Measurements from ENCODE around the gene ABHD2. TPM values are rescaled to one million over a fixed set of nuclear protein-coding genes. Genes with fewer than 3 reads are reported as not detected.

Gene ABHD2
- polyA plus RNA-seq, 1 experiment, result 69.6 TPM

GRCh38 chr15:89105147-89105546 lies 16.9 kb downstream of the ABHD2 start:
- ChIA-PET CTCF (interaction anchor here (0.7 to 6.0 kb wide), 9 partner anchors 7 to 73 kb away, joined by 3 to 22 read pairs (median 3); partner anchors contain the start of gene ABHD2), POLR2A (no interaction called here)
- H3K4me3 ChIP-seq (ENCODE audit: low read depth, low read length), result no peak overlapping the region
- H3K27me3 ChIP-seq (ENCODE audit: control insufficient read depth, insufficient read depth, low read length), result no peaks in the 10 kb centered on the region
- peak; percentile 97 for DNase-seq (ENCODE audit: low read depth)
- H3K36me3 ChIP-seq (ENCODE audit: control insufficient read depth, insufficient read depth, low read length), result no peaks in the 10 kb centered on the region
- TF ChIP-seq CTCF (IDR thresholded peaks at IDR 0.05; ENCODE audit: insufficient read depth, low read depth, low read length), result no peak

- POLR2A ChIA-PET, result no interaction called here
- no peak for DNase-seq (ENCODE audit: low read depth)
- no peaks in the 10 kb centered on the region for H3K36me3 ChIP-seq (ENCODE audit: control insufficient read depth, insufficient read depth, low read length)
- H3K4me3 ChIP-seq (ENCODE audit: low read depth, low read length), result no peak overlapping the region
- CTCF ChIA-PET, result interaction anchor here (1.2 to 6.0 kb wide), 2 partner anchors 20 to 49 kb away, joined by 3 to 22 read pairs; no protein-coding TSS in a partner anchor
- H3K27me3 ChIP-seq (ENCODE audit: control insufficient read depth, insufficient read depth, low read length), result no peaks in the 10 kb centered on the region
- TF ChIP-seq CTCF (IDR thresholded peaks at IDR 0.05; ENCODE audit: insufficient read depth, low read depth, low read length), result no peak
Observed at GRCh38 chr15:89106200-89106599, 17.9 kb downstream of the ABHD2 start.

GRCh38 chr15:89107984-89108383 lies 19.7 kb downstream of the ABHD2 start:
- no peaks in the 10 kb centered on the region for H3K27me3 ChIP-seq (ENCODE audit: control insufficient read depth, insufficient read depth, low read length)
- no peaks in the 10 kb centered on the region for H3K36me3 ChIP-seq (ENCODE audit: control insufficient read depth, insufficient read depth, low read length)
- DNase-seq (ENCODE audit: low read depth), result no peak
- CTCF ChIA-PET, result interaction anchor here (1.1 to 2.3 kb wide), 2 partner anchors 9 to 14 kb away, joined by 3 to 10 read pairs; no protein-coding TSS in a partner anchor
- POLR2A ChIA-PET, result no interaction called here
- H3K4me3 ChIP-seq (ENCODE audit: low read depth, low read length), result no peak overlapping the region
- no peak for TF ChIP-seq CTCF (IDR thresholded peaks at IDR 0.05; ENCODE audit: insufficient read depth, low read depth, low read length)

GRCh38 chr15:89108835-89109234 lies 20.6 kb downstream of the ABHD2 start:
- ChIA-PET CTCF (interaction anchor here (0.7 to 2.3 kb wide), 2 partner anchors 9 to 69 kb away, joined by 3 to 10 read pairs; no protein-coding TSS in a partner anchor), POLR2A (no interaction called here)
- Histone ChIP-seq H3K36me3 (ENCODE audit: control insufficient read depth, insufficient read depth, low read length) (no peaks in the 10 kb centered on the region), H3K4me3 (ENCODE audit: low read depth, low read length) (no peak overlapping the region), H3K27me3 (ENCODE audit: control insufficient read depth, insufficient read depth, low read length) (no peaks in the 10 kb centered on the region)
- no peak for DNase-seq (ENCODE audit: low read depth)
- TF ChIP-seq CTCF (IDR thresholded peaks at IDR 0.05; ENCODE audit: insufficient read depth, low read depth, low read length), result no peak

GRCh38 chr15:89109238-89109637 lies 21.0 kb downstream of the ABHD2 start:
- Histone ChIP-seq H3K27me3 (ENCODE audit: control insufficient read depth, insufficient read depth, low read length) (no peaks in the 10 kb centered on the region), H3K4me3 (ENCODE audit: low read depth, low read length) (no peak overlapping the region), H3K36me3 (ENCODE audit: control insufficient read depth, insufficient read depth, low read length) (no peaks in the 10 kb centered on the region)
- no peak for TF ChIP-seq CTCF (IDR thresholded peaks at IDR 0.05; ENCODE audit: insufficient read depth, low read depth, low read length)
- ChIA-PET CTCF (interaction anchor here (0.7 kb wide), 1 partner anchor 68 kb away, joined by 3 read pairs; no protein-coding TSS in a partner anchor), POLR2A (no interaction called here)
- DNase-seq (ENCODE audit: low read depth), result no peak
